Measurements from ENCODE around the gene RPS8.
"Not testable (repeated sequence)": the region's sequence is repeated elsewhere in the genome, so short reads cannot be mapped to it uniquely, and the experiment has no call there.

The RPS8 gene

DNA sequence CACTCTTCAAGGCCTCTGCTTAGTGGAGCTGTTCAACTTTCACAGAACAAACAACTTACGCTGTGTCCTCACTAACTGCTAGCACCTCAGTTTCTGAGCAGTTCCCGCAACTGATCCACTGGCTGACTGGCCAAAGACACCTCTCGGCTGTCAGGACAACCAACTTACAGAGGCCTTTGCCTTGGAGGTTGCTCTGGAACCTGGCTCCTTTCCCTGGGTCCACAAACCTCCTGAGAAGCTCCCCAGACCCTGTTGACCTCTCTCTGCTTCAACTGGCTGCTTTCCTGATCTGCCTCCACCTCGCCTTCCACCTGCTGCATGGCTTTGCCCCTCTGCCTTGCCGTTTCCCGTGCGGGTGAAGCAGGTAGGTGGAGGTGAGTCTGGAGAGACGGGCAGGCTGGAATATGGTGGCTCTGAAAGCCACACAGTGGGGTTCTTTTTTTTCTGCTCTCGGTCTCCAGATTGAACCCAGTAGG lies 45.9 kb downstream of the RPS8 start:
- ChIA-PET CTCF (interaction anchor here (0.9 to 8.0 kb wide), 4 partner anchors 12 to 91 kb away, joined by 3 to 62 read pairs (median 6); partner anchors contain the start of gene RNU5D-1), POLR2A (interaction anchor here (0.7 to 4.9 kb wide), 7 partner anchors 12 to 191 kb away, joined by 3 to 78 read pairs (median 5); partner anchors contain the start of genes DYNLT4, EIF2B3, PLK3 and UROD)
- DNase-seq (ENCODE audit: low read depth, low spot score): no peak
- TF ChIP-seq, protein P1, sequence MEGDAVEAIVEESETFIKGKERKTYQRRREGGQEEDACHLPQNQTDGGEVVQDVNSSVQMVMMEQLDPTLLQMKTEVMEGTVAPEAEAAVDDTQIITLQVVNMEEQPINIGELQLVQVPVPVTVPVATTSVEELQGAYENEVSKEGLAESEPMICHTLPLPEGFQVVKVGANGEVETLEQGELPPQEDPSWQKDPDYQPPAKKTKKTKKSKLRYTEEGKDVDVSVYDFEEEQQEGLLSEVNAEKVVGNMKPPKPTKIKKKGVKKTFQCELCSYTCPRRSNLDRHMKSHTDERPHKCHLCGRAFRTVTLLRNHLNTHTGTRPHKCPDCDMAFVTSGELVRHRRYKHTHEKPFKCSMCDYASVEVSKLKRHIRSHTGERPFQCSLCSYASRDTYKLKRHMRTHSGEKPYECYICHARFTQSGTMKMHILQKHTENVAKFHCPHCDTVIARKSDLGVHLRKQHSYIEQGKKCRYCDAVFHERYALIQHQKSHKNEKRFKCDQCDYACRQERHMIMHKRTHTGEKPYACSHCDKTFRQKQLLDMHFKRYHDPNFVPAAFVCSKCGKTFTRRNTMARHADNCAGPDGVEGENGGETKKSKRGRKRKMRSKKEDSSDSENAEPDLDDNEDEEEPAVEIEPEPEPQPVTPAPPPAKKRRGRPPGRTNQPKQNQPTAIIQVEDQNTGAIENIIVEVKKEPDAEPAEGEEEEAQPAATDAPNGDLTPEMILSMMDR (IDR thresholded peaks at IDR 0.05; ENCODE audit: insufficient read depth, low read length, missing control alignments): no peak
- no peak overlapping the region for H3K4me3 ChIP-seq (ENCODE audit: low read depth, low read length)

DNA sequence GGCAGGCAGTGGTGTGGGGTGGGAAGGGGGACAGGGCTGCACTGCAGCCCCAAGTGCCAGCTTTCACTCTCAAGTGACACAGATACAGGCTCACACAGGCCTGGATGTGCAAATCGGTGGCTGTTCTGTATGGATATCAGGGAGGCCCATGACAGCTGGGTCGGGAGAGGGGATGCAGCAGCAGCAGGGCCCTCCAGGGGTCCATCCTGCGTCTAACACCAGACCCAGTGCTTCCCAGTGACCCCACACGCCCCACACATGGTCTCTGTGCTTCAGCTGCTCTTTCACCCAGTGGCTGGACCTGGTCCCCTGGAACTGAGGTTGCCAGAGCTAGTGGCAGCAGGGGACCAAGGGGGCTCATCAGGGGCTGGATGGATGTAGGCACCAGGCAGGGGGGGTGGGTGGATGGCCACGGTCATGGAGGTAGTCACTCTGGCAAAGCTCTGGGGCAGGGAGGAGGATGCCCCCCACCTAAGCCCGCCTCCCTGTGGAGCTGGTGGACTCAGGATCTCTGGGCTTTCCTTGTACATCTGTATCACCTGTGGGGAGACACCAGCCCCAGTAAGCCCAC lies 46.9 kb downstream of the RPS8 start:
- POLR2A ChIA-PET: interaction anchor here (0.5 to 4.9 kb wide), 8 partner anchors 9 to 190 kb away, joined by 3 to 78 read pairs (median 4); partner anchors contain the start of genes DYNLT4, PLK3 and UROD
- DNase-seq (ENCODE audit: low read depth, low spot score): no peak
- CTCF ChIA-PET: interaction anchor here (0.8 to 8.0 kb wide), 6 partner anchors 11 to 481 kb away, joined by 3 to 62 read pairs (median 4); partner anchors contain the start of gene PLK3
- no peak overlapping the region for H3K4me3 ChIP-seq (ENCODE audit: low read depth, low read length)
- TF ChIP-seq, protein P1 (IDR thresholded peaks at IDR 0.05; ENCODE audit: insufficient read depth, low read length, missing control alignments): no peak

DNA sequence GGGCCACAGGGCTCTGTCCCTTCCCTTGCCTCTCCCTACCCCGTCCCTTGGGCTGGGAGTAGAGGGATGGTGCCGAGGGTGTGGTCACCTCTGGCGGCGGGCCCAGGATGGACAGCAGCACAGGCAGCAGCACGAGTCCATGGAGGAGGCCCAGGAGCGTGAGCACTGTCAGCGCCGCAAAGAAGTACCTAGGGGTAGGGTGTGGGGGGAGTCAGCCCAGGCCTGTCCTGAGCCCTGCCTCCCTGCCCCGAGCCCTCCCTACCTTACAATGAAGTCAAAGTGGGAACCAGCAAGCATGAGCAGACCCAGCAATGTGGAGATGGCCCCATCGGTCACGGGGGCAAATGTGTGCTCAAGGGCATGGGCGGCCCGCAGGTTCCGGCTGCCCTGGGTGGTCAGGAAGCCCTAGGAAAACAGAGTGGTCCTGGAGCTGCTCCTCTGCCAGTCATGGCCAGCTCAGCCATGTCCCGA lies 47.7 kb downstream of the RPS8 start:
- POLR2A ChIA-PET: interaction anchor here (0.6 to 4.9 kb wide), 2 partner anchors 12 to 21 kb away, joined by 4 to 78 read pairs; partner anchors contain the start of gene PLK3

DNA sequence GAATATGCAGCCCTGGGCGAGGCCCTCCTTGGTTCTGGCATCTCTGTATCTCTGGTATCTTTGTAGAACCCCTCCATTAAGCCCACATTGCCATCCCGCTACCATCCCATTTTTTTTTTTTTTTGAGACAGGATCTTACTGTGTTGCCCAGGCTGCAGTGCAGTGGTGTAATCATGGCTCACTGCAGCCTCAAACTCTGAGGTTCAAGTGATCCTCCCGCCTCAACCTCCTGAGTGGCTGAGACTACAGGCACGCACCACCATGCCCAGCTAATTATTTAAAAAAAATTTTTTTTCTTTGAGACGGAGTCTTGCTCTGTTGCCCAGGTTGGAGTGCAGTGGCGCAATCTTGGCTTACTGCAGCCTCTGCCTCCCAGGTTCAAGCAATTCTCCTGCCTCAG lies 49.1 kb downstream of the RPS8 start:
- H3K4me3 ChIP-seq (ENCODE audit: low read depth, low read length); POLR2A ChIA-PET; DNase-seq (ENCODE audit: low read depth, low spot score): not testable (repeated sequence)
- CTCF ChIA-PET: interaction anchor here (0.7 to 8.0 kb wide), 3 partner anchors 12 to 95 kb away, joined by 3 to 62 read pairs (median 7); partner anchors contain the start of gene PLK3

More for the DNA sequence above, 47.7 kb downstream of the RPS8 start:
- no peak for DNase-seq (ENCODE audit: low read depth, low spot score)
- no peak overlapping the region for H3K4me3 ChIP-seq (ENCODE audit: low read depth, low read length)
- CTCF ChIA-PET: interaction anchor here (0.8 to 8.0 kb wide), 6 partner anchors 10 to 481 kb away, joined by 3 to 62 read pairs (median 4); partner anchors contain the start of gene PLK3
- TF ChIP-seq, protein P1 (IDR thresholded peaks at IDR 0.05; ENCODE audit: insufficient read depth, low read length, missing control alignments): no peak

DNA sequence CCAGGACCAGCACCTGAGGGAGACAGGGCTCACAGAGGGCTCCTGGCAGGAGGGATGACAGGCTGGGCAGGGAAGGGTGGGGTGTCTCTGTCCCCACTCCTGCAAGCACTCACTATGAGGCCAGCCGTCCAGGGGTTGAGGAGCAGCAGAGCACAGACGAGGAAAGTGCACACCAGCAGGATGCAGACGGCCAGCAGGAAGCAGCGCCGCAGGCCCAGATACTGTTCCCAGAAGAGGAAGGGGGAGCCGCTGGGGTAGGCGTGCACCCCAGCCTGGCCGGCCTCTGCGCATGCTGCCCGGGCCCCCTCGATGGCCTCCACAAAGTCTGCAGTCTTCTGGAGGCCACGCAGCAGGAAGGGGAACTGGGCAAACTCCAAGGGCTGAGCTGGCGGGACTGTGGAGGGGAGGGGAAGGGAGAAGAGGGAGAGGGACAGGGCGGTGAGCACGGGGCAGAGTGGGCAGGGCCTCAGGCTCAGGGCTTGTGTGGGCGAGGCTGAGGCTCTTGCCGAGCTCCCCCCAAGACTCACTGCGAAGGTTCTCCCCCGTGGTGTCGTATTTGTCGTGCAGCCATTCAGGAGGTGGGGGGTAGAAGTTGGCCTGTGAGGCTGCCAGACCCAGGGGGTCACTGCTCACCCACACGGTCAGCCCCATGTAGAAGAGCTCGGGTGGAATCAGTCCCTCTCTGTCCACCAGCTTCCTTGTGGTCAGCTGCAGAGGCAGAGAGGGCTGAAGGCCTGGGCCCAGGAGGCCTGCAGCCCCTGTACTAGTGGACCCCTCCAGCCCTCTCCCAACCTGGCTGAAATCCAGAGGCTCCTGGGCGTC lies 51.2 kb downstream of the RPS8 start:
- H3K4me3 ChIP-seq (ENCODE audit: low read depth, low read length): no peak overlapping the region
- no peak for DNase-seq (ENCODE audit: low read depth, low spot score)
- CTCF ChIA-PET: interaction anchor here (0.6 to 8.0 kb wide), 3 partner anchors 10 to 188 kb away, joined by 3 to 62 read pairs (median 3); no protein-coding TSS in a partner anchor
- TF ChIP-seq, protein P1 (IDR thresholded peaks at IDR 0.05; ENCODE audit: insufficient read depth, low read length, missing control alignments): no peak
- POLR2A ChIA-PET: interaction anchor here (0.6 kb wide), 1 partner anchor 12 kb away, joined by 4 read pairs; no protein-coding TSS in a partner anchor

DNA sequence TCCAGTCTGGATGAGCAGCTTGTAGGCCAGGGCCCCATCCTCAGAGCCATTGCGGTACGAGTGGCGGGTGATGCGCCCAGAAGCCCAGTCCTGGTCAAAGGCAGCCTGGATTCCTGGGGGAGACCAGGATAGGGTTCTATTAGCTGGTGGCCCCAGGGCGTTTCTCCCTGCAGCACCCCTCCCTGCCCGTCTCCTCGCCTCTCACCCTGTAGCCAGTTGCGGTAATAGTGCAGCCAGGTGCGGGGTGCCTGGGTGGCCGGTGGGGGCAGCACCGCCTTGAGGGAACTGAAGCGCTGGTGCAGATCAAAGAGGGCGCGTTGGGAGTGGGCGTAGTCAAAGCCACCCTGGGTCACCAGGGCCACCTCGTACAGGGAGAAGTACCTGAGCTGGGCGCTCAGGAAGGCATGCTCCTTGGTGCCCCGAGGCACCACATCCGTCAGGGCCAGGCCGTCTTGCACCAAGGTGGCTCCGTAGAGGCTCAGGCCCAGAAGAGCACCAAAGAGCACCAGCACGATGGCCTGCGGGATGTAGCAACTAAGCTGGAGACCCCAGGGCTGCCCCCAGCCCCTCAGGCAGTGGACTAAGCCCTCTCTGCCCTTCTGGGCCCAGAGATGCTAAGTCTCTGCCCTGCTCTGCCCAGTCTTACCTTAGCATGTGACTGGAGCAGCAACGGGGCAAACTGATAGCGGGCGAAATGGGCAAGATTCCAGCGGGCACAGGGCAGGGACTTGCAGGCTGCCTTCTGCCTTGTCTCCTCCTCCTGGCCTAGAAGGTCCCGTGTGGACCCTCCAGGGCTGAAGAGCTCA lies 52.1 kb downstream of the RPS8 start:
- TF ChIP-seq, protein P1 (IDR thresholded peaks at IDR 0.05; ENCODE audit: insufficient read depth, low read length, missing control alignments): no peak
- H3K4me3 ChIP-seq (ENCODE audit: low read depth, low read length): no peak overlapping the region
- POLR2A ChIA-PET: no interaction called here
- CTCF ChIA-PET: interaction anchor here (0.6 to 8.0 kb wide), 5 partner anchors 9 to 187 kb away, joined by 3 to 62 read pairs (median 3); no protein-coding TSS in a partner anchor
- DNase-seq (ENCODE audit: low read depth, low spot score): no peak

Data from AG04449 (cell line).